ENCODE measurements around the gene MORN1.

The MORN1 gene

GRCh38 chr1:2404142-2404889, 13.0 kb upstream of the MORN1 start:
- no peak for DNase-seq

GRCh38 chr1:2403273-2403672, 11.9 kb upstream of the MORN1 start:
- no peak for DNase-seq

GRCh38 chr1:2402420-2402819, 11.1 kb upstream of the MORN1 start:
- DNase-seq = no peak

DNA sequence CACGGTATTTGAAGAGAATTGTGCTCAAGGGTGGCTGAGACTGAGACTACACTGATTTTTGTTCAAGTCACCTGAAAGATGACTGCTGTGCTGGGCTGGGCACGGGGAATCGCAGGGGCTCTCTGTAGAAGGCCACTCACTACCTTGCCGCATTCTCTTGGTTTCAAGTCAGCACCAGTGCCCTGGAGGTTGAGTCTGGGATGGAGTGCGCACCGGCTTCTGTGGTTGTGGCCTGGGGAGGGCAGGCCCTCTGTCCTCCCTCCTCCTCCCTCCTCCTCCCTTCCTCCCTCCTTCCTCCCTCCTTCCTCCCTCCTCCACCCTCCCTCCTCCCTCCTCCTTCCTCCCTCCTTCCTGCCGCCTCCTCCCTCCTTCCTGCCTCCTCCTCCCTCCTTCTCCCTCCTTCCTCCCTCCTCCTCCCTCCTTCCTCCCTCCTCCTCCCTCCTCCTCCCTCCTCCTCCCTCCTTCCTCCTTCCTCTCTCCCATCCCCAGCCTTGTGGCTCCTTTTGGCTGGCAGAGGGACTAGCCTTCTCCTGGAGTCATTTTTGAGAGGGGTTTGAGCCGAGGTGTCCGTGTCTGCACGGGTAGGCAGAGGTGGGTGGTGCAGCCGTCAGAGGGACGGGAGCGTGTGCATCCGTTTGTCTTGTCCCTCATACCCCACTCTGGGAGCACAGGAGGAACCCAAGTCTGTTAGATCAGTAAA, 9.7 kb upstream of the MORN1 start:
- DNase-seq = no peak

GRCh38 chr1:2400576-2400909, 9.2 kb upstream of the MORN1 start:
- no peak for DNase-seq

DNA sequence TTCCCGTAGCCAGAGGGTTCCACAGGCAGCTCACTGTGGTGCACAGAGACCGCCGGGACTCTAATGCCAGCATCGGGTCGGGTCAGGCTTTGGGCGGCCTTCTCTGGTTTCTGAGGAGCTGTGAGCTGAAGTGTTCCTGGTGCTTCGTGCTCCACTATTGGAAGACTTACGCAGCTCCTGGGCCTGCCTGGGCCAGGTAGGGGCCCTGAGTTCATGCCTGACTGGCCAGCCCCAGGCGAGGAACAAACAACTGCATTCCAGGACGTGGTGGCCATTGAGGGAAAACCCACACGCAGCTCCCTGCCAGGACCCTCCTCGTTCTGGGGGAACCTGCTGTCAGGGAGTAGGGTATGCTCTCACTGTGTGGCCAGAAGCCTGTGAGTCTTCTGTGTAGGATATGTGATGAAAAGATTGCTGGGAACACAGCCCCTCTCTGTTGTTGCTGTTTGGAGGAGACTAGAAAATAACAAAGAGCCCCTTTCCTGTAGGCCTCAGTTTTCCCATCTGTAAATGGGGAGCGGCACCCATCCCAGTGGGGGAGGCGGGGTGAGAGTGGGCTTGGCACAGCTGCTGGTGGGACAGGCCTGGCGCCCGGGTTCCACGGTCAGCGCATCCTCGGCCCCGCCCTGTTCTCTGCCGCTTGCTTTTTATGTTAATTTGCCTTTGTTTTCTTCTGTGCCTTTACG, 8.7 kb upstream of the MORN1 start:
- no peak for DNase-seq

GRCh38 chr1:2398871-2399270, 7.5 kb upstream of the MORN1 start:
- DNase-seq = no peak

GRCh38 chr1:2397007-2397679, 5.8 kb upstream of the MORN1 start:
- no peak for DNase-seq

- DNase-seq = no peak
Measured at GRCh38 chr1:2396476-2396875, 5.1 kb upstream of the MORN1 start.

DNA sequence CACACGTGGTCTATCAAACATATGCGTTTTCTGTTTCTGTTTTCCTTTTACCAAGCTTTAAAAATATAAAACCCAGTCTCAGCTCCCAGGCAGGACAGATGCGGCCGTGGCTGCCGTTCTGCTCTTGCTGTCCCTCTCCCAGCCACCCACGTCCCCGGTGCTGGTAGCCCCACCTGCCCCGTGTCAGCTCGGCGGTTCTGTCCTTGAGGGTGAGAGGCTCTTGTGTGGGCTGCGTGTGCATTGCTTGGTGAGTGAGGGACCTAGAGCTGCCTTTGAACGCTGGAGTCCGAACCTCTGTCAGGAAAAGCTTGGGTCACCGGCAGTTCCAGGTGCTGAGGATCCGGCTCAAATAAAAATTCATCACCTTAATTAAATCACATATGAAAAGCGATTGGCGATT, 4.7 kb upstream of the MORN1 start:
- DNase-seq = no peak

GRCh38 chr1:2395245-2395644, 3.9 kb upstream of the MORN1 start:
- no peak for DNase-seq

DNA sequence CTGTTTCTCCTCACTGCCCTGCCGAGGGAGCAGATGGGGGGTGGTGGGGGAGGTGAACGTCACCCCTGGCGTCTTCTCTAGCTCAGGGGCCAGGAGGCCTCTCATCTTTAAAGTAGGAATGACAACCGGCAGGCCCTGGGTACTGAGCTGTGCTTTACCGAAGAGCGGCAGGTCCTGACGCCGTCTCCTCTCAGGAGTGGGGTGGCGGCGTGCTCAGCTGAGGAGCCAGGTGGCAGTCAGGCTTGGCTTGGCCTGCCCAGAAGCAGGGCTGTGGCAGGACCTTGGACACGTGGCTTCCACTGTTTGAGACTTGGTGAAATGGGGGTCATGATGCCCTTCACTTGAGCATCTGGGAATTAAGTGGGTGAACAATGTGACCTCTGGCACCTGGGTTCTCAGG, 3.4 kb upstream of the MORN1 start:
- DNase-seq = no peak

DNA sequence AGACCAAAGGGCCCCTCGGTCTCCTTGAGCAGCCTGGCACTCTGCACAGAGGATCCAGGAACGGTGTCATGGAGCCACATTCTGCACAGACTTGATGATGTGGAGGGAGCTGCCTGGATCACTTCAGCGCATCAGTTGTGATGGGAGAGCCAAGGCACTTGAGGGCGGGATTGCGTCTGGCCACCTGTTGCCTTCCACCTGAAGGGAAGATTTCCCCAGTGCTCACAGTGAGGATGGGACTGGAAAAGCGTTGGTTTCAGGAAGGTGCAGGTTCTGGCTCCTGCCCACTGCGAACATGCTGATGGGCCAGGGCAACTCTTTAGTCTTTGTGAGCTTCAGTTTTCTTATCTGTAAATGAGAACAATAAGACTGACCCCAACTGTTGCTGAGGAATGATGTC, 2.9 kb upstream of the MORN1 start:
- no peak for DNase-seq

DNA sequence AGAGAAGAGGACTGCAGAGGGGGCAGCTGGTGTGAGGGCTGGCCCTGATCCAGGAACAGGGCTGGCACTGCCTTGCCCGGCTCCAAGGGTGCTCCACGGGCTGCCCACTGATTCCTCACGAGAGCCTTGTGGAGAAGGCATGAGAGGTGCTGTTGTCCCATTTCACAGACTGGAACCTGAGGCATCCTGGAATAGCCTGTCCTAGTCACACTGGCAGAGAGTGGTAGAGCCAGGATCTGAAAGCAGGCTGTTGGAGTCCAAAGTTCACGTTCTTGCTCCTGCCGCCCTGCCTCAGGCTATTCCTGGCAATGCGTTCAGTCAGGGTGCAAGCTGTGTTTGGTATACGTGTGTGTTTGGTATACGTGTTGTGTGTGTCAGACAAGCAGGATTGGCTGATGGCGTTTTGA, 2.1 kb upstream of the MORN1 start:
- DNase-seq = no peak

DNA sequence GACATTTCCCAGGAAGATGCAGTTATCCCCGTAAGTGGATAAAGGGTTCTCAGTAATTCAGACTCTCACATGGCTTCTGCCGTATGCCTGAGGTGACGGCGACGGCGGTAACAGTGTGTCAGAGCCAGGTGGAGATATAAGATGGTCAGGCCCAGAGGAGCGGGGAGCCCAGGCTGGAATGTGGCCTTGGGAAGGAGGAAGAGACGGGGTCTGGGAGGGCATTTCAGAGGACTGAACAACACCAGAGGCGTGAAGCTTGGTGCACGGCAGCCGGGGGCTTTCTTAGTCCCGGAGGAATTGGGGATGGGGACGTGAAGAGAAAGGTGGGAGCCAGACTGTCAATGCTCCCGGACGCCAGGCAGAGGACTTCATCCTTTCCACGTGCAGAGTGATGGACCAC, 1.3 kb upstream of the MORN1 start:
- no peak for DNase-seq

GRCh38 chr1:2391931-2392509, 666 bp upstream of the MORN1 start:
- DNase-seq = no peak

DNA sequence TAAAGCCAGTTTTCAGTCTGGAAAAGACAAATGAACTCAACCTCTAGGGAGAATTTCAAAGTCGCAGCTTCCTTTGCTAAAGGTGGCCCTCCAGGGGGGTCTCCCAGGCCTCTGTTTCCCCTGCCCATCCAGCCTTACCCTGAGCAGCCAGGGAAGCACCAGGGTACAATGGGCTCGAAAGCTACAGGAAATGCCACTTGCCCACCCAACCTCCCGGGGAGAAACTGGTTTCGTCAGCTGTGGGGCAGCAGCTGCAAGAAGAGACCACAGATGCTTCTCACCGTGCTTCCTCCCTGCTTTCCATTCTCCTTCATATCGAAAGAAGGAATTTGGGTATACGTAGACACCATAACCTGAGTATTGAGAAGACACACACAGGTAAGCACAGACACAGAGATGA, 1.7 kb downstream of the MORN1 start:
- no peak for DNase-seq

GRCh38 chr1:2388004-2388913, 3.1 kb downstream of the MORN1 start:
- DNase-seq = no peak

DNA sequence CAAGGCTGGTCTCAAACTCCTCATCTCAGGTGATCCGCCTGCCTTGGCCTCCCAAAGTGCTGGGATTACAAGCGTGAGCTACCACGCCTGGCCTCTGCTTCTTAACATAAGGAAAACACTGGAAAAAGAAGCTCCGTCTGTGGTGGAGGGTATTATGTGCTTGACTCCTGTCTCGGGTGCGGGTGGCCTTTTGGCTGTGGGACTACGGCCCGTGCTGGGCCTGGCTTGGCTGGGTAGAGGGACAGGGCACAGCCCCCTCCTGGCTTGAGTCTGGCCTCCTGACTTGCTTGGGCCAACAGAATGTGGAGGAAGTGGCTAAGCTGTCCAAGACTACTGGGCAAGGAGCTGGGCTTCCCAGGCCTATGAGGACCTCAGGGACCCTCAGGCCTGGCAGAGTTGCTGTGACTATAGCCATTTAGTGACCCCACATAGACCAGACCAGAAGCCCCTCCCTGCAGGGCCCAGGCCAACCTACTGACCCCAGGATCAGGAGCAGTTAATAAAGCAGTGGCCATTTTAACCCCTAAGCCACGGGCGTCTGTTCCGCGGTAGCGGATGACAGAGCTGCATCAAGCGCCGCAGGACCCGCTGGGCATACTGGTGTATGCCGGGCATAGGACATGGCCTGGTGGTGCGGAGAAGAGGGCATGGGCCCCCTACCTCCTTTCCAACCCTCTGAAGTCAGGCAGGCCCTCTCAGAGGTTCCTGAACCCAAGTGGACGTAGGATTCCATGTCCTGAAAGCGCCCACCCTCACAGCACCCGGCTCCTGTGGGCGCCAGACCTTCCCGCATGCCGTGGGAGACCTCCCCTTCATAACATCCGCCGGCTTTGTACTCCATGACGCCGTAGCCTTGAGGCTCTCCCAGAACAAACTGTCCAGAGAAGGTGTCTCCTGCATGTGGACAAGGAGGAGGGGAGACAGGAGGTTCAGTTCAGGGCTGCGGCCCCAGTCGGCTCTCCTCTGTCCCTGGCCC, 4.4 kb downstream of the MORN1 start:
- DNase-seq = no peak

- DNase-seq = no peak
Measured at GRCh38 chr1:2385606-2386280, 5.6 kb downstream of the MORN1 start.

Data from fibroblast of skin of back (primary cell).